Activated gamma-delta T cell treated with anti-CD3 and anti-CD28 coated beads, Interleukin-2, amount 50 U/mL, for 16 hours (primary cell): ENCODE results near the gene SPAG16.
"Not testable (repeated sequence)": the region's sequence is repeated elsewhere in the genome, so short reads cannot be mapped to it uniquely, and the experiment has no call there.

Source experiments
- DNase-seq: peaks from one replicate; pipeline ENCODE4 v3.0.0-alpha.2; 2020; ENCODE audit warnings: low read depth

The SPAG16 gene

GRCh38 chr2:213696442-213696841, 412.2 kb downstream of the SPAG16 start:
- DNase-seq, result no peak

DNA sequence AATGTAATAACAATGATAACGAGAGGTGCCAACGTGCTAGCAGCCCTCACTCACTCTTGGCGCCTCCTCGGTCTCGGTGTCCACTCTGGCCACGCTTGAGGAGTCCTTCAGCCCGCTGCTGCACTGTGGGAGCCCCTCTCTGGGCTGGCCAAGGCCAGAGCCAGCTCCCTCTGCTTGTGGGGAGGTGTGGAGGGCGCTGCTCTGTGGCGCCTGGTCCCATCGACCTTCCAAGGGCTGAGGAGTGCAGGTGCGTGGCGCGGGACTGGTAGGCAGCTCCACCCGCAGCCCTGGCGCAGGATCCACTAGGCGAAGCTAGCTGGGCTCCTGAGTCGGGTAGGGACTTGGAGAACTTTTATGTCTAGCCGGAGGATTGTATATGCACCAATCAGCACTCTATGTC, 417.1 kb downstream of the SPAG16 start:
- DNase-seq, result not testable (repeated sequence)

GRCh38 chr2:213703406-213704098, 419.3 kb downstream of the SPAG16 start:
- DNase-seq, result no peak

DNA sequence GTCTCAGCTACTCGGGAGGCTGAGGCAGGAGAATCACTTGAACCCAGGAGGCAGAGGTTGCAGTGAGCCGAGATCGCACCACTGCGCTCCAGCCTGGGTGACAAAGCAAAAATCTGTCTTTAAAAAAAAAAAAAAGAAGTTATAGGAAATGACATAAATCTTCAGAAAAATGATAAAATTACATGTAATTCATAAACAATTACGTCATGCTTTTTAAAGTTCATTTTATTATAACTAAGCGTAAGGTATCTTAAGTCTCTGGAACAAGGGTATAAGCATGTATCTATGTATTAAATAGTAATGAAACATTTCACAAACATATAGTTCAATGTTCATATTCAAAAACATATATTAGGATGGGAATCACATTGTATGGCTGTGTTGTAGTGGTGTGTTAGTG, 425.9 kb downstream of the SPAG16 start:
- DNase-seq, result no peak

DNA sequence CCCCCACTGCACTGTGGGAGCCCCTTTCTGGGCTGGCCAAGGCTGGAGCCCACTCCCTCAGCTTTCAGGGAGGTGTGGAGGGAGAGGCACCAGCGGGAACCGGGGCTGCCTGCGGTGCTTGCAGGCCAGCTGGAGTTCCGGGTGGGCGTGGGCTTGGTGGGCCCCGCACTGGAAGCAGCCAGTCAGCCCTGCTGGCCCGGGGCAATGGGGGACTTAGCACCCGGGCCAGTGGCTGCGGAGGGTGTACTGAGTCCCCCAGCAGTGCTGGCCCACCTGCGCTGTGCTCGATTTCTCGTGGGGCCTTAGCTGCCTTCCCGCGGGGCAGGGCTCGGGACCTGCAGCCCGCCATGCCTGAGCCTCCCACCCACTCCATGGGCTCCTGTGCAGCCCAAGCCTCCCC, 434.1 kb downstream of the SPAG16 start:
- not testable (repeated sequence) for DNase-seq

DNA sequence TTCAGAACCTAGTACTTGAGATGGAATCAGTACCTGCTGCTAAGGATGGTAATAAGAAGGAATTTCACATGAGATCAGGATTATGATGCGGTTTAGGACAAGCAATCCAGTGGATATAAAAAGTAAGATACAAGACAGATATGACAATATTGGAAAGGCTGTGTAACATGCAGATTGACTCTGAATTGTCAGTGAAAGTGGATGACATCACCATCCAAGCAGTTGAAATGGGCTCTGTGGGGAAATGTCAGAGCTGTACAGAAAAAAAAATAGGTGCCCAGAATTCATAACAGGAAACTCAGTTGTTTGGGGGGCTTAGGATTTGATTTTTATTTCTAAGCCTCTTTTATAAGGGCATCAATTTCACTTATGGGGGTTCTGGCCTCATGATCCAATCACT, 438.3 kb downstream of the SPAG16 start:
- no peak for DNase-seq

DNA sequence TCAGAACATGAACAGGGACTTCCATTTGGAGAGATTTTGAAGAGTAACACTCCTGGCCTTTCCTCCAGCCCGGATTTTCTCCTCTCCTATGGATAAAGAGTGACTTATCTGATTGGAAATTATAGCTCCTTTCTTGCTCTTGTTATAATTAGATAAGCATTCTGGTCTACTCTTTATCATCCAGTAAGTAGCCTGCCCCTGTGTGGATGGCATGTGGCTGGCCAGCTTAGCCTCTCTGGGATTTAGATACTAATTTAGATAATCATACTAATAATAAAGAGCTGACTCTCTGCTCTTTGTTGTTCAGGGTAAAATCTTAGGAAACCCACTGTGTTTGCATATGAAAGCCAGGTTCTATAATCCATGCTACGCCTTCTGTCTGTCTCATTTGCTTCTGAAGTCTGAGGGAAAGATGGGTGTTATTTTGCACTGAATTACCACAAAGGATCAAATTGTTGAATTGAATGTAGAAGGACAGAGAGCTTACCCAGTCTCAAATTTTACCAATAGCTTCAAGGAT, 438.8 kb downstream of the SPAG16 start:
- no peak for DNase-seq

- no peak for DNase-seq
Observed at GRCh38 chr2:213723707-213724106, 439.4 kb downstream of the SPAG16 start.

- DNase-seq, result no peak
Observed at GRCh38 chr2:213726101-213726500, 441.8 kb downstream of the SPAG16 start.

GRCh38 chr2:213733893-213734292, 449.6 kb downstream of the SPAG16 start:
- no peak for DNase-seq

DNA sequence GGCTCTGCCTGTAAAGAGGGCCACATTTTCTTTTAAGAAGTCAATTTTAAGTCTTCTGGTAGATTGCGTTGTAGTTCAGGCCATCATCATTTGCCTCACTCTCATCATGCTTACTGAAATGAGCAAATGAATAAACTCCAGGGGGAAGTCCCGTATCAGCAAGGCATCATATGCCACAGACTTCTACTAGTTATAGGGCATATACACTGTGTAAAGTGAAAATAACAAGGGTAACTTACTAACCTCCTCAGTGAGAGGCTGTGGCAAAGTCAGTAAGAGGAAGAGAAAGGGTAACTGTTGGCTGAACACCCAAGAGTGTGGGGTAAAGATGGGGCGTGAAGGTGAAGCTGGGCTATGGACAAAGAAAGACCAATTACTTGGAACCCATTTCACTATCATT, 456.2 kb downstream of the SPAG16 start:
- no peak for DNase-seq

DNA sequence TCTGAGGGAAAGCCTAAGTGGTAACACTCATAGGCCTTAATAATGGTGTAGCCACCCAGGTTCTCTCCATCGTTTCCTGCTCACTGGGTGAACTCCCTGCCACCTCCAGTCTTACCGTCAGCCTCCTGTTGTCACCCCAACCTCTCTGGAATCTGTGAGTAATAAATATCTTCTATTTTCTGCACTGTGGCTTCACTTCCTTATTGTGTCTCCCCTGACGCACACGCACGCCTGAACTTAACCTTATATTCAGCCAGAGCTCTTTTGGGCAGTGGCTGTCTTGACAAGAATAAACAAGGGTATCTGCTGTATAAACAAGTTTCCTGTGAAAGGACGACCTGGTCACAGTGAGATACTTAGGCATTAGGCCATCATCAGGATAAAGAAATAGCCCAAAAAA, 467.2 kb downstream of the SPAG16 start:
- DNase-seq, result no peak

GRCh38 chr2:213752575-213752974, 468.3 kb downstream of the SPAG16 start:
- DNase-seq, result no peak

DNA sequence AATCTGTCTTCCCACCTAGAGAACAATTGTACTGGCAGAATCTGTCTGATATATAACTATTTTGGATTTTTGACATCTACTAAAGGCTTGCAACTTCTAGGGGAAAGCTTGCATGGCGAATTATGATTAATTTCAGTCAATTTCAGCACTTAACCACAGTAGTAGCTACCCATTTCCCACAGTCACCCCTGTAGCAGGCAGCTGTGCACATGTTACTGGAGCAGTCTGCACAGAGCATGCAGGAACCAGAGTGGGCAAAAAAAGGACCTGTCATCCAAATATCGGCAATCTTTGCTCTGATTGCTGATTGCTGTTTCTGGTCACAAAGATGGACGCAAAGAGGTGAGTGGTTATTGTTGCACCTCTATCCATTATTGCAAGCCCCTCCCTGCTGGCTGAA, 473.3 kb downstream of the SPAG16 start:
- DNase-seq, result no peak

GRCh38 chr2:213763354-213763753, 479.1 kb downstream of the SPAG16 start:
- DNase-seq, result no peak

GRCh38 chr2:213763963-213764362, 479.7 kb downstream of the SPAG16 start:
- no peak for DNase-seq

- DNase-seq, result no peak
Observed at GRCh38 chr2:213764849-213765248, 480.6 kb downstream of the SPAG16 start.

- no peak for DNase-seq
Observed at GRCh38 chr2:213766062-213766461, 481.8 kb downstream of the SPAG16 start.

- no peak for DNase-seq
Observed at GRCh38 chr2:213766465-213766901, 482.2 kb downstream of the SPAG16 start.

DNA sequence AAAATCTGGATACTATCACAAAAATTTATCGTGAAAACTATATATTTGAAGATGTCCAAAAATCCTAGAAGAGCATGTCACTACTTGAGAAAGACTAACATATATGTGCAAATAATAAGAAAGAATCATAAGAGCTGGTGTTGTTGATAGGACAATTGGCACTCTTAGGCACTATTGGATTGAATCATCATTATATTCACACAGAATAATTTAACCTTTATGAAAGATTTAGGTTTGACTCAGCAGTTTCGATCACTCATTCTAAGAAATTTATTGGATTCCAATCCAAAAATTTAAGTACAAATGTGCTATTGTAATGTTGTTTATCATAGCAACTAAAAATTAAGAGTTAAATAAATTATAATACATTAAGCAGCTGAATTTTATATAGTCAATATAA, 503.6 kb downstream of the SPAG16 start:
- DNase-seq, result no peak

DNA sequence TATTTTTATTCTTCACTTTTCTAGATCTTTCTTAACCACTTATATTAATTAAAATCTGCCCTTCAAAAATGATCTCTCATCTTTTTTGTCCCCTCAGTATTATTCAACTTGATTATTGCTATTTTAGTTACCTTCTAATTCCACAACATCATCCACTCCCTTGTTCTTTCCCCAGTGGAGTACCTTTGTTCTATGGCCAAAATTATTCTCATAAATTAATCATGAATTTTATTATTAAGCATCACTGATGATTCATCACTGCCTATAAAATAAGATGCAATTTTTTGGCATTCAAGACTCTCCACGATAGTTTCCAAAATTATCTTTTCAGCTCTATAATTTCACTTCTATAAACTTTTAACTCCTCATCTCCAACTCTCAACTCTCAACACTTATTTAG, 505.7 kb downstream of the SPAG16 start:
- no peak for DNase-seq

- DNase-seq, result no peak
Observed at GRCh38 chr2:213792045-213792444, 507.8 kb downstream of the SPAG16 start.

DNA sequence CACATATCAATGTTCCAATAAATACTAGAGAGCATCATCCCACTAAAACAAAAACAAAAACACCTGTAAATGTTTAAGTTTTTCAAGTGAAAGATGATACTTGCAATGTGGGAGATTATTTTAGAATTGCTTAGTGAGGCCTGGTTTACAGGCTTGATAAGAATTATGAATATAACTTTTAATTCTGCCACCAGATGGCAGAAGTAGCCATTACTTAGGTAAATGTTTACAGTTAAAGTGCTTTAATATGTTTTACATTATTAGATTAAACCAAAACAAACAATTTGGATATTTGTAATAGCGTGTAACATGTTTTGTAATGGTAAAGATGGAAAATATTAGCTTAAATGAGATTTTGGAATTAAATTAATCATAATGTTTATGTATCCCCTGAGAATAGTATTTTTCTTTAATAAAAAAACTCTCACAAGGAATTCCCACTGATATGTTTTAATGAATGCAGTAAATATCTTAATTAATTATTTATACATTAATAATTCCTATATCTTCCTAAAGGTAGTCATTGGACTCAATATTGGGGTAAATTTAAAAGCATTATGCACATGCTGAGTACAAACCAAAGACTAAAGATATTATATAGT, 522.0 kb downstream of the SPAG16 start:
- DNase-seq, result no peak

GRCh38 chr2:213816583-213816982, 532.3 kb downstream of the SPAG16 start:
- no peak for DNase-seq
